RWPE1 (cell line): ENCODE measurements around the gene PRKAR2B.

Experiments
- CTCF ChIA-PET: fragments of 350-600 bp; sonication (Branson Sonifier 250); formaldehyde crosslinking; extraction: SDS; loops from one replicate; lab custom pipeline; 2021; lab: Yijun Ruan, JAX
- POLR2A ChIA-PET: fragments of 400-600 bp; formaldehyde crosslinking; extraction: SDS; loops from one replicate; lab custom pipeline; 2020; ENCODE audit warnings: antibody characterized with exemption; ENCODE audit not compliant: low non-redundant PET; lab: Yijun Ruan, JAX
- DNase-seq: peaks from one replicate; pipeline ENCODE4 v3.0.0; 2012; ENCODE audit warnings: low spot score
- H3K27ac ChIP-seq: fragments of 450-650 bp; 2 replicates; pipeline ENCODE4 v1.5.1; 2017
- TF ChIP-seq, protein P1 (sequence below): fragments of 450-650 bp; conservative IDR thresholded peaks from 2 replicates; pipeline ENCODE4 v1.5.1; 2017; ENCODE audit warnings: low read depth, mild to moderate bottlenecking

PRKAR2B gene

DNA sequence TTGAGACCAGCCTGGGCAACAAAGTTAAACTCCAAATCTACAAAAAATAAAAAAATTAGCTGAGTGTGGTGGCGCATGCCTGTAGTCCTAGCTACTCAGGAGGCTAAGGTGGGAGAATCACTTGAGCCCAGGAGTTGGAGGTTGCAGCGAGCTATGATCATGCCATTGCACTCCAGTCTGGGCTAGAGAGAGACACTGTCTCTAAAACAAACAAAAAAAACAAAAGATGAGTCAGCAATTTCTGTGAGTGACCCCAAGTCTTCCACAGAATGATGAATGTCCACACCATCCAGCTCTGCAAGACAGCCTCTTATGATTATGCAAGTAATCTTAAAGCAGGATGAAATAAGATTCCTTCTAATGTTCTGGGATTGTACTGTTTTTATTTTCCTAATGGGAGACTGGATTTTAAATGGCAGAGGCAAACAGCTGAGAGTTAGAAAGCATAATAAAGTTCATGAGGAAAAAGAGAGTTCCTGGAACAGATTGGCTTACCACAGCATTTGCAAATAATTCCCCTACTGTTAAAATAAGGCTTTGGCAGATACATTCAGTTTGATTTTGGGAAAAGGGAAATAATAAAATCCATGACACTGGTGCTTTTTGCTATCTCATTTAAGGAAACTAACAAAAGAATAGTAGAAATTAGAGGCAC, 18.9 kb upstream of the PRKAR2B start:
- no peak for DNase-seq
- H3K27ac ChIP-seq = no peak overlapping the region
- ChIA-PET POLR2A (no interaction called here), CTCF (interaction anchor here (0.6 to 0.8 kb wide), 3 partner anchors 118 to 1040 kb away, joined by 3 to 4 read pairs (median 3); no protein-coding TSS in a partner anchor)
- TF ChIP-seq, protein P1, sequence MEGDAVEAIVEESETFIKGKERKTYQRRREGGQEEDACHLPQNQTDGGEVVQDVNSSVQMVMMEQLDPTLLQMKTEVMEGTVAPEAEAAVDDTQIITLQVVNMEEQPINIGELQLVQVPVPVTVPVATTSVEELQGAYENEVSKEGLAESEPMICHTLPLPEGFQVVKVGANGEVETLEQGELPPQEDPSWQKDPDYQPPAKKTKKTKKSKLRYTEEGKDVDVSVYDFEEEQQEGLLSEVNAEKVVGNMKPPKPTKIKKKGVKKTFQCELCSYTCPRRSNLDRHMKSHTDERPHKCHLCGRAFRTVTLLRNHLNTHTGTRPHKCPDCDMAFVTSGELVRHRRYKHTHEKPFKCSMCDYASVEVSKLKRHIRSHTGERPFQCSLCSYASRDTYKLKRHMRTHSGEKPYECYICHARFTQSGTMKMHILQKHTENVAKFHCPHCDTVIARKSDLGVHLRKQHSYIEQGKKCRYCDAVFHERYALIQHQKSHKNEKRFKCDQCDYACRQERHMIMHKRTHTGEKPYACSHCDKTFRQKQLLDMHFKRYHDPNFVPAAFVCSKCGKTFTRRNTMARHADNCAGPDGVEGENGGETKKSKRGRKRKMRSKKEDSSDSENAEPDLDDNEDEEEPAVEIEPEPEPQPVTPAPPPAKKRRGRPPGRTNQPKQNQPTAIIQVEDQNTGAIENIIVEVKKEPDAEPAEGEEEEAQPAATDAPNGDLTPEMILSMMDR = no peak

DNA sequence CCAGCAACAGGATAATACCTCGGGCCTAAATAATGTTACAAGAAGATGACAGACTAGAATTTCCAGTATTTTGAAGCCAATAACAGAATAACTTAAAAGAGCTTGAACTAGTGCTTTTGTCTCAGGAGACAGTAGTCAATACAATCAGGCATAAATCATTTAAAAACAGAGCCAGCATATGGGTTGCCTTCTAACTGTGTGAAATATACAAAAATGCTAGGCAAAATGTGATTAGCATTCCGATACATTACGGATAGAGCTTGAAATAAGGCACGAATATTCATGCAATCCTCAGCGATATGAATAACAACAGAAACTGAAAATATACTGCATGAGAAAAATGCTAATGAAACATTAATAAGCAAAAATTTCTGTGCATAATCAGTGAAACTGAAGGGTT, 18.3 kb upstream of the PRKAR2B start:
- H3K27ac ChIP-seq = no peak overlapping the region
- CTCF ChIA-PET = interaction anchor here (0.6 to 0.8 kb wide), 2 partner anchors 367 to 403 kb away, joined by 3 read pairs; no protein-coding TSS in a partner anchor
- no peak for DNase-seq
- POLR2A ChIA-PET = no interaction called here
- TF ChIP-seq, protein P1 = no peak

DNA sequence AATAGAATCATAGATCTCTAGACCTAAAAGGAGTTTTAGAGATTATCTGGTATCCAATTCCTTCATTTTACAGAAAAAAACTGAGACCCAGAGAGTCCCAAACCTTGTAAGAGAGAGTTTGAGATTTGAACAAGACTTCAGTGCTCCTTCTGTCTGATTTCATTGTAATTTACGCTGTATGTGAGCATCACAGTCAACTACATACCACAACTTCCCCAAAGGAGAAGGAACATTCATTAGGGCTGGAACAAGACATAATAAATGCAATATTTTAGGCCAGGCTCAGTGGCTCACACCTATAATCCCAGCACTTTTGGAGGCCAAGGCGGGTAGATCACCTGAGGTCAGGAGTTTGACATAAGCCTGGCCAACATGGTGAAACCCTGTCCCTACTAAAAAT, 17.3 kb upstream of the PRKAR2B start:
- ChIA-PET POLR2A (no interaction called here), CTCF (interaction anchor here (0.7 kb wide), 1 partner anchor 78 kb away, joined by 4 read pairs; no protein-coding TSS in a partner anchor)
- TF ChIP-seq, protein P1 = no peak
- H3K27ac ChIP-seq = no peak overlapping the region
- DNase-seq = no peak

DNA sequence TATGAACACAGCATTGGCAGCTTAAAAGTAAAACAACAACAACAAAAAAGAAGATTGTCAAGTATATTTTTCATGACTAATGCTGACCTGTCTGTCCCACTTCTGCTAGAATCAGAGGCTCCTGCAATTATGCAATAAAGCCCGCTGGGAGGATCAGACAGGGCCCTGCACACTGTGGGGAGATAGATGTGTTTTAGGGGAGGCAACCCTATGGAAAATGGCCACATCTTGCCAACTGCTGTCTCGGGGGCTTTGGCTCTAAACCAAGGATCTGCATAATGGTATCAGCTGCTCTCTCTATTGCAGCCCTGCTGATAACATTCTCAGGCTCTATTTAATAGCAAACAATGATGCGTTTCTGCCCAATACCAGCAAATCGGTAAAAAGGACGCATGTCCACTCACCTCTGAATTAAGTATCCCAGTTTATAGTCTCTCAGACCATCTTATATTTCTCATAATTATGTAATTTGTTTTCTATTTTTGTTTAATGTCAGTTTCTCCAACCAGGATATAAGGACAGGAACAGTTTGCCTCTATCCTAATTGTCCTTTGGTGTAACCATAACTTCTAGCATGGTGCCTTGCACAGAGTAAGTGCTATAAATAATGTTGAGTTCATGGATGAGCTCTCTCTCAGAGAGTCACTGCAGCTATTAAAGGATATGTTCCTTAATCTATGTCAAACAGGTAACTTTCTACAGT, 15.3 kb upstream of the PRKAR2B start:
- TF ChIP-seq, protein P1 = no peak
- POLR2A ChIA-PET = no interaction called here
- peak; percentile 41 for DNase-seq
- CTCF ChIA-PET = no interaction called here
- no peak overlapping the region for H3K27ac ChIP-seq

DNA sequence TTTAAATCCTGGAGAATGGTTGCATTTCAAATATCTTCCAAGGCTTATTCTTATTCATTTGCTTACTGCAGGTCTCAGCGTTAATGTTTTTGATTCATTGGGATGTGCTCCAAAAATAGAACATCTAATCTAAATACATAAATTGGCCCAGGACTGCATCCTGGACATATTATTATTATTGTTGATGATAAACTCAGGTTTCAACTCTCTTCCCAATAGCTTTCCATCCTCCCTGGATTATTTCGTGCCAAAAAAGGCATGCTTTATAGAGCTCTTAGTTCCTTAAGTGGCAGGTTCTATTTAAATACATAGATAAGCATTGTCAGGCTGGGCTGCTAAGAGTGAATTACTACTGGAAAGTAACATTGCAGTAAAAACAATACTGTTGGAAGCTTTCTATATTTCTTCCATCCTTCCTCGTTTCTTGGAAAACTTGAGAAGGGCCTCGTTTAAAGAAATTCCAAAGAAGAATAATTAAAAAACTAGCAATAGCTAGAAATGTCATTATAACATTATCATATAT, 14.7 kb upstream of the PRKAR2B start:
- TF ChIP-seq, protein P1 = no peak
- no peak overlapping the region for H3K27ac ChIP-seq
- POLR2A ChIA-PET = no interaction called here
- CTCF ChIA-PET = no interaction called here
- DNase-seq = no peak

DNA sequence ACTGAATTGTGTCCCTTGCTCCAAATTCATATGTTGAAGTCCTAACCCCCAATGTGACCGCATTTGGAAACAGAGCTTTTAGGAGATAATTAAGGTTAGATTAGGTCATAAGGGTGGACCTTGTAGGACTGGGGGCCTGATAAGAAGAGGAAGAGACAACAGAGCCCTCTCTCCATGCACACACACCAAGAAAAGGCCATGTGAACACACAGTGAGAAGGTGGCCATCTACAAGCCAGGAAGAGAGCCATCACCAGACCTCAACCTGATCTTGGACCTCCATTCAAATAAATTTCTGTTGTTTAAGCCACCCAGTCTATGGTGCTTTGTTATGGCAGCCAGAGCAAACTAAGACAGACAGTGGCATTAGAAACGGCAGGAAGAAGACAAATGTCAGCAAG, 12.5 kb upstream of the PRKAR2B start:
- CTCF ChIA-PET = no interaction called here
- TF ChIP-seq, protein P1 = no peak
- no peak overlapping the region for H3K27ac ChIP-seq
- POLR2A ChIA-PET = no interaction called here
- DNase-seq = no peak
